Smooth muscle cell (in vitro differentiated cells): Measurements from ENCODE around the gene STING1. TPM values are rescaled to one million over a fixed set of nuclear protein-coding genes. Genes with fewer than 3 reads are reported as not detected.

ENCODE experiments used
- DNase-seq: peaks from one replicate; lab custom pipeline; 2025; ENCODE audit not compliant: unreplicated experiment; lab: John Stamatoyannopoulos, UW
- H2AFZ ChIP-seq: fragments of 200-600 bp; sonication (generic); 2 replicates; pipeline ENCODE4 v1.6.0; 2016; ENCODE audit warnings: antibody characterized with exemption, low read depth, mild to moderate bottlenecking
- H3F3A ChIP-seq: fragments of 200-600 bp; sonication (generic); 2 replicates; pipeline ENCODE4 v1.6.0; 2017; ENCODE audit warnings: antibody characterized with exemption, low read depth
- H3K27ac ChIP-seq: fragments of 200-600 bp; sonication (generic); 2 replicates; pipeline ENCODE4 v1.5.1; 2016; ENCODE audit warnings: low read depth, mild to moderate bottlenecking
- H3K27me3 ChIP-seq: fragments of 200-600 bp; sonication (generic); 2 replicates; pipeline ENCODE4 v1.6.1; 2016; ENCODE audit warnings: low read depth, mild to moderate bottlenecking
- H3K36me3 ChIP-seq: fragments of 200-600 bp; sonication (generic); 2 replicates; pipeline ENCODE4 v1.5.1; 2016; ENCODE audit warnings: low read depth
- H3K4me1 ChIP-seq: fragments of 200-600 bp; sonication (generic); 2 replicates; pipeline ENCODE4 v1.5.1; 2016; ENCODE audit warnings: low read depth
- H3K4me2 ChIP-seq: fragments of 200-600 bp; sonication (generic); 2 replicates; pipeline ENCODE4 v1.6.0; 2016; ENCODE audit warnings: mild to moderate bottlenecking
- H3K4me3 ChIP-seq: fragments of 200-600 bp; sonication (generic); 2 replicates; pipeline ENCODE4 v1.5.1; 2016; ENCODE audit warnings: mild to moderate bottlenecking
- H3K79me2 ChIP-seq: fragments of 200-600 bp; sonication (generic); 2 replicates; pipeline ENCODE4 v1.6.0; 2016; ENCODE audit warnings: low read depth, mild to moderate bottlenecking
- H3K9ac ChIP-seq: fragments of 200-600 bp; sonication (generic); 2 replicates; pipeline ENCODE4 v1.6.0; 2016; ENCODE audit warnings: low read depth
- H3K9me3 ChIP-seq: fragments of 200-600 bp; sonication (generic); replicated peaks from 2 replicates; pipeline ENCODE4 v1.5.1; 2016; ENCODE audit warnings: low read depth
- H4K20me1 ChIP-seq: fragments of 200-600 bp; sonication (generic); 2 replicates; pipeline ENCODE4 v1.6.0; 2016; ENCODE audit warnings: low read depth
- CTCF ChIP-seq: fragments of 200-600 bp; sonication (generic); IDR thresholded peaks from 2 replicates; pipeline ENCODE4 v1.5.1; 2017; ENCODE audit warnings: borderline replicate concordance, mild to moderate bottlenecking, antibody characterized with exemption; ENCODE audit not compliant: insufficient read depth, poor library complexity, severe bottlenecking
- WGBS: methylation state at CpG from one replicate; pipeline ENCODE4 v1.1.7; 2016; ENCODE audit warnings: low lambda C conversion rate; 5-methylcytosine and 5-hydroxymethylcytosine counted together
- polyA plus RNA-seq: library from polyadenylated mRNA; unstranded; fragments of >200 nt; fragmentation: Nextera tagmentation; extraction: Ambion mirVana; gene quantifications from 2 replicates; pipeline ENCODE4 v1.2.1, GENCODE V29; 2016
- total RNA-seq: library from RNA; depleted of rRNA; stranded (reverse); fragments of >200 nt; gene quantifications from 2 replicates; pipeline ENCODE4 v1.2.3, GENCODE V29; 2014

Gene STING1
- total and polyA plus RNA-seq, 2 experiments from 2014 or later = 5.8 to 9.6 TPM

- Histone ChIP-seq H3K4me3 (no peak overlapping the region), H3K27me3 (no peaks in the 10 kb centered on the region), H3K4me1 (peaks cover 5% of the 10 kb centered on the region), H3K36me3 (no peaks in the 10 kb centered on the region), H3K9me3 (no peaks in the 10 kb centered on the region), H3K27ac (no peak overlapping the region), H3K9ac (no peak overlapping the region), H3K79me2 (no peaks in the 10 kb centered on the region), H3F3A (no peaks in the 10 kb centered on the region), H2AFZ (no peak overlapping the region), H4K20me1 (no peaks in the 10 kb centered on the region), H3K4me2 (no peak overlapping the region)
- WGBS = 88% methylated on average over 4 of the region's 4 CpGs
- no peak for DNase-seq
- no peak for TF ChIP-seq CTCF
Observed at GRCh38 chr5:139501381-139501780, 18.8 kb upstream of the STING1 start.

GRCh38 chr5:139495638-139496435 is 13.3 kb upstream of the STING1 start:
- Histone ChIP-seq H3K27me3 (no peaks in the 10 kb centered on the region), H3K36me3 (no peaks in the 10 kb centered on the region), H3K4me2 (no peak overlapping the region), H3K79me2 (no peaks in the 10 kb centered on the region), H3F3A (no peaks in the 10 kb centered on the region), H3K9me3 (no peaks in the 10 kb centered on the region), H3K4me3 (no peak overlapping the region), H3K4me1 (peaks cover 6% of the 10 kb centered on the region), H3K27ac (no peak overlapping the region), H3K9ac (no peak overlapping the region), H4K20me1 (no peaks in the 10 kb centered on the region), H2AFZ (no peak overlapping the region)
- WGBS = 80% methylated on average over 3 of the region's 3 CpGs
- no peak for TF ChIP-seq CTCF
- DNase-seq = no peak

- Histone ChIP-seq H4K20me1 (no peaks in the 10 kb centered on the region), H2AFZ (peak overlapping the region; percentile 20), H3K27ac (peak overlapping the region; percentile 15), H3K9me3 (no peaks in the 10 kb centered on the region), H3K4me3 (no peak overlapping the region), H3K79me2 (no peaks in the 10 kb centered on the region), H3K4me2 (peak overlapping the region; percentile 50), H3K36me3 (no peaks in the 10 kb centered on the region), H3K4me1 (peaks cover 6% of the 10 kb centered on the region), H3K9ac (no peak overlapping the region), H3K27me3 (no peaks in the 10 kb centered on the region), H3F3A (no peaks in the 10 kb centered on the region)
- no peak for TF ChIP-seq CTCF
- no peak for DNase-seq
Observed at GRCh38 chr5:139494832-139495231, 12.3 kb upstream of the STING1 start.

- peaks cover 6% of the 10 kb centered on the region for H3K4me1 ChIP-seq
- H3K9ac ChIP-seq = no peak overlapping the region
- H3K4me3 ChIP-seq = no peak overlapping the region
- WGBS = 99% methylated on average over 3 of the region's 3 CpGs
- peak overlapping the region; percentile 15 for H3K27ac ChIP-seq
- no peak for TF ChIP-seq CTCF
- no peaks in the 10 kb centered on the region for H3K79me2 ChIP-seq
- no peaks in the 10 kb centered on the region for H3K36me3 ChIP-seq
- no peaks in the 10 kb centered on the region for H3F3A ChIP-seq
- no peaks in the 10 kb centered on the region for H3K27me3 ChIP-seq
- no peak for DNase-seq
- H2AFZ ChIP-seq = no peak overlapping the region
- no peaks in the 10 kb centered on the region for H4K20me1 ChIP-seq
- peak overlapping the region; percentile 50 for H3K4me2 ChIP-seq
- H3K9me3 ChIP-seq = no peaks in the 10 kb centered on the region
Observed at GRCh38 chr5:139494256-139494655, 11.7 kb upstream of the STING1 start.
